Body of pancreas (tissue), 4 donors: ENCODE results near the gene PDE11A.

Experiments
- CTCF ChIP-seq, 7 experiments: fragments of 450-650 bp in 4 of 7; fragments of 200-600 bp in 3 of 7; sonication (generic) in 3 of 7; IDR thresholded peaks; one replicate each; pipeline ENCODE4 v1.5.1; 2016 to 2019; ENCODE audit warnings: antibody characterized with exemption in 7 of 7
- POLR2A ChIP-seq, 3 donors: fragments of 450-650 bp; IDR thresholded peaks; one replicate each; pipeline ENCODE4 v1.6.1; 2016; ENCODE audit warnings: antibody characterized with exemption in 3 of 3, mild to moderate bottlenecking in 2 of 3

GRCh38 chr2:177817300-177817699, 255.3 kb downstream of the PDE11A start:
- no peak for TF ChIP-seq CTCF (IDR thresholded peaks at IDR 0.05)
- TF ChIP-seq POLR2A (IDR thresholded peaks at IDR 0.05): no peak
